Kidney epithelial cell (primary cell): Measurements from ENCODE around the gene PEPD. TPM values are rescaled to one million over a fixed set of nuclear protein-coding genes. Genes with fewer than 3 reads are reported as not detected.

Experiments
- DNase-seq: peaks from one replicate; pipeline ENCODE4 v3.0.0-alpha.2; 2010; ENCODE audit warnings: low read depth
- H3K27me3 ChIP-seq: 2 replicates; pipeline ENCODE4 v1.6.0; 2011; ENCODE audit warnings: low read length; ENCODE audit not compliant: control insufficient read depth, insufficient read depth
- H3K36me3 ChIP-seq: 2 replicates; pipeline ENCODE4 v1.5.1; 2011; ENCODE audit warnings: low read length; ENCODE audit not compliant: control insufficient read depth, insufficient read depth
- H3K4me3 ChIP-seq: 2 replicates; pipeline ENCODE4 v1.5.1; 2011; ENCODE audit warnings: low read depth, mild to moderate bottlenecking, control low read depth, low read length
- CTCF ChIP-seq: IDR thresholded peaks from 2 replicates; pipeline ENCODE4 v1.5.1; 2011; ENCODE audit warnings: mild to moderate bottlenecking, moderate library complexity, low read length, control low read depth, inconsistent platforms; ENCODE audit not compliant: insufficient read depth, poor library complexity, severe bottlenecking
- total RNA-seq: library from RNA; depleted of rRNA; stranded (reverse); fragments of >200 nt; gene quantifications from 2 replicates; pipeline ENCODE4 v1.2.3, GENCODE V29; 2015

PEPD gene
- total RNA-seq, 1 donor from 2014 or later, result 88.6 TPM

- no peak for TF ChIP-seq CTCF
- no peaks in the 10 kb centered on the region for H3K36me3 ChIP-seq
- H3K4me3 ChIP-seq, result no peak overlapping the region
- DNase-seq, result no peak
- no peaks in the 10 kb centered on the region for H3K27me3 ChIP-seq
These were observed 142.3 kb downstream of the PEPD start for GRCh38 chr19:33379151-33379829.

GRCh38 chr19:33377586-33378475, 143.8 kb downstream of the PEPD start:
- Histone ChIP-seq H3K27me3 (no peaks in the 10 kb centered on the region), H3K36me3 (no peaks in the 10 kb centered on the region), H3K4me3 (no peak overlapping the region)
- no peak for DNase-seq
- TF ChIP-seq CTCF, result no peak

- Histone ChIP-seq H3K27me3 (no peaks in the 10 kb centered on the region), H3K4me3 (no peak overlapping the region), H3K36me3 (no peaks in the 10 kb centered on the region)
- no peak for DNase-seq
- no peak for TF ChIP-seq CTCF
These were observed 144.5 kb downstream of the PEPD start for GRCh38 chr19:33376941-33377557.

- DNase-seq, result no peak
- Histone ChIP-seq H3K36me3 (no peaks in the 10 kb centered on the region), H3K4me3 (no peak overlapping the region), H3K27me3 (no peaks in the 10 kb centered on the region)
- no peak for TF ChIP-seq CTCF
These were observed 145.2 kb downstream of the PEPD start for GRCh38 chr19:33376423-33376822.

- Histone ChIP-seq H3K27me3 (no peaks in the 10 kb centered on the region), H3K4me3 (no peak overlapping the region), H3K36me3 (no peaks in the 10 kb centered on the region)
- no peak for TF ChIP-seq CTCF
- DNase-seq, result no peak
These were observed 145.8 kb downstream of the PEPD start for GRCh38 chr19:33375837-33376159.
